ENCODE results near the gene LKAAEAR1. TPM values are rescaled to one million over a fixed set of nuclear protein-coding genes. Genes with fewer than 3 reads are reported as not detected.
A peak's percentile ranks its signal among the peaks of the same experiment; 100 is the strongest.

LKAAEAR1 gene
- total and polyA plus RNA-seq, 2 of the 13 experiments (the other 11 are each of a cell fraction or from before 2014, with no cell fraction given) = not detected

DNA sequence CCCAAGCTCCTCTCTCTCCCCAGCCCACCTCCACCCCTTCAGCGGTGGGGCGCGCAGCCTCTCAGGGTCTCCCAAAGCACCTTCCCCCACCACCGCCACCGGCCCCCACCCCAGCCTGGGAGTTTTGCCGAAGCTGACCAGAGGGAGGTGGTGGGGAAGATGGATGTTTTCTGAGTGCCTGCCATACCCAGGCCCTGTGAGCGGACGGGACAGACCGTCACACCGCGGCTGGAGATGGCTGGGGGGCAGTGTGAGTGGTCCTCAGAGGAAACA lies 42.5 kb downstream of the LKAAEAR1 start (continued):
- TF ChIP-seq, protein P1, sequence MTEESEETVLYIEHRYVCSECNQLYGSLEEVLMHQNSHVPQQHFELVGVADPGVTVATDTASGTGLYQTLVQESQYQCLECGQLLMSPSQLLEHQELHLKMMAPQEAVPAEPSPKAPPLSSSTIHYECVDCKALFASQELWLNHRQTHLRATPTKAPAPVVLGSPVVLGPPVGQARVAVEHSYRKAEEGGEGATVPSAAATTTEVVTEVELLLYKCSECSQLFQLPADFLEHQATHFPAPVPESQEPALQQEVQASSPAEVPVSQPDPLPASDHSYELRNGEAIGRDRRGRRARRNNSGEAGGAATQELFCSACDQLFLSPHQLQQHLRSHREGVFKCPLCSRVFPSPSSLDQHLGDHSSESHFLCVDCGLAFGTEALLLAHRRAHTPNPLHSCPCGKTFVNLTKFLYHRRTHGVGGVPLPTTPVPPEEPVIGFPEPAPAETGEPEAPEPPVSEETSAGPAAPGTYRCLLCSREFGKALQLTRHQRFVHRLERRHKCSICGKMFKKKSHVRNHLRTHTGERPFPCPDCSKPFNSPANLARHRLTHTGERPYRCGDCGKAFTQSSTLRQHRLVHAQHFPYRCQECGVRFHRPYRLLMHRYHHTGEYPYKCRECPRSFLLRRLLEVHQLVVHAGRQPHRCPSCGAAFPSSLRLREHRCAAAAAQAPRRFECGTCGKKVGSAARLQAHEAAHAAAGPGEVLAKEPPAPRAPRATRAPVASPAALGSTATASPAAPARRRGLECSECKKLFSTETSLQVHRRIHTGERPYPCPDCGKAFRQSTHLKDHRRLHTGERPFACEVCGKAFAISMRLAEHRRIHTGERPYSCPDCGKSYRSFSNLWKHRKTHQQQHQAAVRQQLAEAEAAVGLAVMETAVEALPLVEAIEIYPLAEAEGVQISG (CRISPR knock-in tag; IDR thresholded peaks at IDR 0.05) = peak; percentile 13; the same call in 1 of the 2 replicates
- TF ChIP-seq AGO1 (IDR thresholded peaks at IDR 0.05; ENCODE audit: low read depth, low read length, poor library complexity, severe bottlenecking) (no peak), NR2F2 (IDR thresholded peaks at IDR 0.05; ENCODE audit: borderline replicate concordance, low read depth) (no peak), ADNP (CRISPR knock-in tag; IDR thresholded peaks at IDR 0.05) (no peak), ZNF878 (CRISPR knock-in tag; IDR thresholded peaks at IDR 0.05) (0 out of 2 replicates have a peak, but pooled peaks have one; percentile 4), JARID2 (CRISPR knock-in tag; IDR thresholded peaks at IDR 0.05; ENCODE audit: insufficient replicate concordance) (no peak), MIXL1 (CRISPR knock-in tag; IDR thresholded peaks at IDR 0.05) (no peak), ZBTB3 (CRISPR knock-in tag; IDR thresholded peaks at IDR 0.05; ENCODE audit: borderline replicate concordance, low read depth) (peak; percentile 47; the same call in 1 of the 2 replicates), NR2C2 (CRISPR knock-in tag; IDR thresholded peaks at IDR 0.05; ENCODE audit: borderline replicate concordance) (peak; percentile 21; the same call in 1 of the 2 replicates), NFIC (IDR thresholded peaks at IDR 0.05; ENCODE audit: low read length) (no peak; the same call in 1 of the 2 replicates), ZC3H13 (CRISPR knock-in tag; IDR thresholded peaks at IDR 0.05) (peak; percentile 12; the same call in 1 of the 2 replicates), ZNF143 (CRISPR knock-in tag; IDR thresholded peaks at IDR 0.05) (no peak), ZNF615 (CRISPR knock-in tag; IDR thresholded peaks at IDR 0.05; ENCODE audit: borderline replicate concordance) (0 out of 2 replicates have a peak, but pooled peaks have one; percentile 56)
- TF ChIP-seq, protein P2, sequence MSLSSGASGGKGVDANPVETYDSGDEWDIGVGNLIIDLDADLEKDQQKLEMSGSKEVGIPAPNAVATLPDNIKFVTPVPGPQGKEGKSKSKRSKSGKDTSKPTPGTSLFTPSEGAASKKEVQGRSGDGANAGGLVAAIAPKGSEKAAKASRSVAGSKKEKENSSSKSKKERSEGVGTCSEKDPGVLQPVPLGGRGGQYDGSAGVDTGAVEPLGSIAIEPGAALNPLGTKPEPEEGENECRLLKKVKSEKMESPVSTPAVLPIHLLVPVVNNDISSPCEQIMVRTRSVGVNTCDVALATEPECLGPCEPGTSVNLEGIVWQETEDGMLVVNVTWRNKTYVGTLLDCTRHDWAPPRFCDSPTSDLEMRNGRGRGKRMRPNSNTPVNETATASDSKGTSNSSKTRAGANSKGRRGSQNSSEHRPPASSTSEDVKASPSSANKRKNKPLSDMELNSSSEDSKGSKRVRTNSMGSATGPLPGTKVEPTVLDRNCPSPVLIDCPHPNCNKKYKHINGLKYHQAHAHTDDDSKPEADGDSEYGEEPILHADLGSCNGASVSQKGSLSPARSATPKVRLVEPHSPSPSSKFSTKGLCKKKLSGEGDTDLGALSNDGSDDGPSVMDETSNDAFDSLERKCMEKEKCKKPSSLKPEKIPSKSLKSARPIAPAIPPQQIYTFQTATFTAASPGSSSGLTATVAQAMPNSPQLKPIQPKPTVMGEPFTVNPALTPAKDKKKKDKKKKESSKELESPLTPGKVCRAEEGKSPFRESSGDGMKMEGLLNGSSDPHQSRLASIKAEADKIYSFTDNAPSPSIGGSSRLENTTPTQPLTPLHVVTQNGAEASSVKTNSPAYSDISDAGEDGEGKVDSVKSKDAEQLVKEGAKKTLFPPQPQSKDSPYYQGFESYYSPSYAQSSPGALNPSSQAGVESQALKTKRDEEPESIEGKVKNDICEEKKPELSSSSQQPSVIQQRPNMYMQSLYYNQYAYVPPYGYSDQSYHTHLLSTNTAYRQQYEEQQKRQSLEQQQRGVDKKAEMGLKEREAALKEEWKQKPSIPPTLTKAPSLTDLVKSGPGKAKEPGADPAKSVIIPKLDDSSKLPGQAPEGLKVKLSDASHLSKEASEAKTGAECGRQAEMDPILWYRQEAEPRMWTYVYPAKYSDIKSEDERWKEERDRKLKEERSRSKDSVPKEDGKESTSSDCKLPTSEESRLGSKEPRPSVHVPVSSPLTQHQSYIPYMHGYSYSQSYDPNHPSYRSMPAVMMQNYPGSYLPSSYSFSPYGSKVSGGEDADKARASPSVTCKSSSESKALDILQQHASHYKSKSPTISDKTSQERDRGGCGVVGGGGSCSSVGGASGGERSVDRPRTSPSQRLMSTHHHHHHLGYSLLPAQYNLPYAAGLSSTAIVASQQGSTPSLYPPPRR (CRISPR knock-in tag; IDR thresholded peaks at IDR 0.05; ENCODE audit: borderline replicate concordance) = no peak
- TF ChIP-seq, protein P3, sequence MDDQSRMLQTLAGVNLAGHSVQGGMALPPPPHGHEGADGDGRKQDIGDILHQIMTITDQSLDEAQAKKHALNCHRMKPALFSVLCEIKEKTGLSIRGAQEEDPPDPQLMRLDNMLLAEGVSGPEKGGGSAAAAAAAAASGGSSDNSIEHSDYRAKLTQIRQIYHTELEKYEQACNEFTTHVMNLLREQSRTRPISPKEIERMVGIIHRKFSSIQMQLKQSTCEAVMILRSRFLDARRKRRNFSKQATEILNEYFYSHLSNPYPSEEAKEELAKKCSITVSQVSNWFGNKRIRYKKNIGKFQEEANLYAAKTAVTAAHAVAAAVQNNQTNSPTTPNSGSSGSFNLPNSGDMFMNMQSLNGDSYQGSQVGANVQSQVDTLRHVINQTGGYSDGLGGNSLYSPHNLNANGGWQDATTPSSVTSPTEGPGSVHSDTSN (CRISPR knock-in tag; IDR thresholded peaks at IDR 0.05; ENCODE audit: borderline replicate concordance) = 0 out of 2 replicates have a peak, but pooled peaks have one; percentile 14
- TF ChIP-seq, protein P4, sequence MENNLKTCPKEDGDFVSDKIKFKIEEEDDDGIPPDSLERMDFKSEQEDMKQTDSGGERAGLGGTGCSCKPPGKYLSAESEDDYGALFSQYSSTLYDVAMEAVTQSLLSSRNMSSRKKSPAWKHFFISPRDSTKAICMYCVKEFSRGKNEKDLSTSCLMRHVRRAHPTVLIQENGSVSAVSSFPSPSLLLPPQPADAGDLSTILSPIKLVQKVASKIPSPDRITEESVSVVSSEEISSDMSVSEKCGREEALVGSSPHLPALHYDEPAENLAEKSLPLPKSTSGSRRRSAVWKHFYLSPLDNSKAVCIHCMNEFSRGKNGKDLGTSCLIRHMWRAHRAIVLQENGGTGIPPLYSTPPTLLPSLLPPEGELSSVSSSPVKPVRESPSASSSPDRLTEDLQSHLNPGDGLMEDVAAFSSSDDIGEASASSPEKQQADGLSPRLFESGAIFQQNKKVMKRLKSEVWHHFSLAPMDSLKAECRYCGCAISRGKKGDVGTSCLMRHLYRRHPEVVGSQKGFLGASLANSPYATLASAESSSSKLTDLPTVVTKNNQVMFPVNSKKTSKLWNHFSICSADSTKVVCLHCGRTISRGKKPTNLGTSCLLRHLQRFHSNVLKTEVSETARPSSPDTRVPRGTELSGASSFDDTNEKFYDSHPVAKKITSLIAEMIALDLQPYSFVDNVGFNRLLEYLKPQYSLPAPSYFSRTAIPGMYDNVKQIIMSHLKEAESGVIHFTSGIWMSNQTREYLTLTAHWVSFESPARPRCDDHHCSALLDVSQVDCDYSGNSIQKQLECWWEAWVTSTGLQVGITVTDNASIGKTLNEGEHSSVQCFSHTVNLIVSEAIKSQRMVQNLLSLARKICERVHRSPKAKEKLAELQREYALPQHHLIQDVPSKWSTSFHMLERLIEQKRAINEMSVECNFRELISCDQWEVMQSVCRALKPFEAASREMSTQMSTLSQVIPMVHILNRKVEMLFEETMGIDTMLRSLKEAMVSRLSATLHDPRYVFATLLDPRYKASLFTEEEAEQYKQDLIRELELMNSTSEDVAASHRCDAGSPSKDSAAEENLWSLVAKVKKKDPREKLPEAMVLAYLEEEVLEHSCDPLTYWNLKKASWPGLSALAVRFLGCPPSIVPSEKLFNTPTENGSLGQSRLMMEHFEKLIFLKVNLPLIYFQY (CRISPR knock-in tag; IDR thresholded peaks at IDR 0.05; ENCODE audit: borderline replicate concordance) = no peak
- TF ChIP-seq, protein P5, sequence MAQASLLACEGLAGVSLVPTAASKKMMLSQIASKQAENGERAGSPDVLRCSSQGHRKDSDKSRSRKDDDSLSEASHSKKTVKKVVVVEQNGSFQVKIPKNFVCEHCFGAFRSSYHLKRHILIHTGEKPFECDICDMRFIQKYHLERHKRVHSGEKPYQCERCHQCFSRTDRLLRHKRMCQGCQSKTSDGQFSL (CRISPR knock-in tag; IDR thresholded peaks at IDR 0.05) = no peak

Data from HepG2 (cell line).